OCI-LY3 (cell line): Measurements from ENCODE around the gene IL18R1.

Source experiments
- H2AFZ ChIP-seq: fragments of 200-600, 300-600 bp; shearing (Covaris generic); 2 replicates; pipeline ENCODE4 v1.6.0; 2014; ENCODE audit warnings: antibody characterized with exemption, low read depth, low read length
- H3K27ac ChIP-seq: fragments of 200-600, 300-600 bp; sonication (generic); 2 replicates; pipeline ENCODE4 v1.5.1; 2014; ENCODE audit warnings: mild to moderate bottlenecking, low read length, moderate library complexity, mixed read lengths
- H3K27me3 ChIP-seq: fragments of 200-600, 300-600 bp; sonication (generic); 2 replicates; pipeline ENCODE4 v1.6.1; 2014; ENCODE audit warnings: low read depth, low read length, mixed read lengths
- H3K36me3 ChIP-seq: fragments of 200-600, 300-600 bp; sonication (generic); replicated peaks from 2 replicates; pipeline ENCODE3; 2014; ENCODE audit warnings: low read depth, low read length, mixed read lengths
- H3K4me1 ChIP-seq: fragments of 300-600, 200-600 bp; sonication (generic); 2 replicates; pipeline ENCODE4 v1.6.1; 2014; ENCODE audit warnings: low read length, mixed read lengths
- H3K4me2 ChIP-seq: fragments of 200-600, 300-600 bp; sonication (generic); 2 replicates; pipeline ENCODE4 v1.6.1; 2014; ENCODE audit warnings: low read length, mixed read lengths
- H3K4me3 ChIP-seq: fragments of 300-600, 200-600 bp; sonication (generic); 2 replicates; pipeline ENCODE4 v1.5.1; 2014; ENCODE audit warnings: antibody characterized with exemption, mild to moderate bottlenecking, low read length, moderate library complexity
- H3K79me2 ChIP-seq: fragments of 300-600, 200-600 bp; shearing (Covaris generic); 2 replicates; pipeline ENCODE4 v1.6.1; 2014; ENCODE audit warnings: mild to moderate bottlenecking, low read length, mixed read lengths
- H3K9ac ChIP-seq: fragments of 300-600, 200-600 bp; shearing (Covaris generic); 2 replicates; pipeline ENCODE4 v1.6.0; 2014; ENCODE audit warnings: mild to moderate bottlenecking, low read length, moderate library complexity
- H3K9me3 ChIP-seq: fragments of 200-600, 300-600 bp; shearing (Covaris generic); 2 replicates; pipeline ENCODE4 v1.6.1; 2014; ENCODE audit warnings: low read length, mixed read lengths; ENCODE audit not compliant: insufficient read depth
- H4K20me1 ChIP-seq: fragments of 200-600, 300-600 bp; sonication (generic); 2 replicates; pipeline ENCODE4 v1.6.1; 2016; ENCODE audit warnings: low read length, mixed read lengths; ENCODE audit not compliant: insufficient read depth
- EZH2phosphoT487 ChIP-seq: fragments of 200-600 bp; shearing (Covaris generic); IDR thresholded peaks from 2 replicates; pipeline ENCODE4 v1.6.1; 2018; ENCODE audit warnings: antibody characterized with exemption, mixed run types, low read depth
- TF ChIP-seq, protein P1 (sequence below): fragments of 200-600, 300-600 bp; sonication (generic); IDR thresholded peaks from 2 replicates; pipeline ENCODE4 v1.5.1; 2014; ENCODE audit warnings: antibody characterized with exemption, low read length, low read depth

The IL18R1 gene

DNA sequence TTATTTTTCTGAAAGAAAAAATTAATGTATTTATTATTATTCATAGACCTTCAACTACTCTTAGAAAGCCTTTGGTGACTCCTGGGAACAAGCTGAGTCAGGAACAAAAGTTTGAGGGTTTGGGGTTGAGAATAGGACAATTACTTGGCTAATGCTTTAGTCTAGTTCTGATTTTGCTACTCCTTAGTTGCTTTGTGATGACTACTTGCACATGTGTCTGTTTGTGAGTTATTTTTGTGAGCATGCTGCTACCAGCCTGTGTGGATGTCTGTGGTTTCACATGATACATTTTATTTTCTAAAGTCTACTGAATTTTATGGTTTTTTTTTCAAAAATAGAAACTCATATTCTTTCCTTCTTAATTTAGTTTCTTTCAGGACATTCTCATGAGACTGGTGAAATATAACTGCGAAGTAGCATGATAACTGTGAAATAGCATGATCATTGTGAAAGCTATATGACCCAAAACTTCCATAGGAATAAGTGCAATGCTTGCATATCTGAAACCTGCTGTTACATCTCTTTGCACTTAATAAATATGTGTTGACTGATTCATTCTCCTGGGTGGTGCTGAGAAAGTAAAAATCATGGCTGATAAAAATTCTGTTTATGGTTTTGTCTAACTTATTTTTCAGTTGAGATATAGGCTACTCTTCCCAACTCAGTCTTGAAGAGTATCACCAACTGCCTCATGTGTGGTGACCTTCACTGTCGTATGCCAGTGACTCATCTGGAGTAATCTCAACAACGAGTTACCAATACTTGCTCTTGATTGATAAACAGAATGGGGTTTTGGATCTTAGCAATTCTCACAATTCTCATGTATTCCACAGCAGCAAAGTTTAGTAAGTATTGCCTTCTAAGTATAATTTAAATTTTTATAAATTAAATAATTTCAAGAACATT is 17.9 kb upstream of the IL18R1 start:
- no peak overlapping the region for H3K4me2 ChIP-seq
- no peaks in the 10 kb centered on the region for H3K79me2 ChIP-seq
- no peak overlapping the region for H3K9ac ChIP-seq
- H2AFZ ChIP-seq = no peak overlapping the region
- H4K20me1 ChIP-seq = no peaks in the 10 kb centered on the region
- no peaks in the 10 kb centered on the region for H3K27me3 ChIP-seq
- TF ChIP-seq EZH2phosphoT487 = no peak
- TF ChIP-seq, protein P1, sequence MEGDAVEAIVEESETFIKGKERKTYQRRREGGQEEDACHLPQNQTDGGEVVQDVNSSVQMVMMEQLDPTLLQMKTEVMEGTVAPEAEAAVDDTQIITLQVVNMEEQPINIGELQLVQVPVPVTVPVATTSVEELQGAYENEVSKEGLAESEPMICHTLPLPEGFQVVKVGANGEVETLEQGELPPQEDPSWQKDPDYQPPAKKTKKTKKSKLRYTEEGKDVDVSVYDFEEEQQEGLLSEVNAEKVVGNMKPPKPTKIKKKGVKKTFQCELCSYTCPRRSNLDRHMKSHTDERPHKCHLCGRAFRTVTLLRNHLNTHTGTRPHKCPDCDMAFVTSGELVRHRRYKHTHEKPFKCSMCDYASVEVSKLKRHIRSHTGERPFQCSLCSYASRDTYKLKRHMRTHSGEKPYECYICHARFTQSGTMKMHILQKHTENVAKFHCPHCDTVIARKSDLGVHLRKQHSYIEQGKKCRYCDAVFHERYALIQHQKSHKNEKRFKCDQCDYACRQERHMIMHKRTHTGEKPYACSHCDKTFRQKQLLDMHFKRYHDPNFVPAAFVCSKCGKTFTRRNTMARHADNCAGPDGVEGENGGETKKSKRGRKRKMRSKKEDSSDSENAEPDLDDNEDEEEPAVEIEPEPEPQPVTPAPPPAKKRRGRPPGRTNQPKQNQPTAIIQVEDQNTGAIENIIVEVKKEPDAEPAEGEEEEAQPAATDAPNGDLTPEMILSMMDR = no peak
- no peak overlapping the region for H3K27ac ChIP-seq
- no peaks in the 10 kb centered on the region for H3K36me3 ChIP-seq
- no peak overlapping the region for H3K4me3 ChIP-seq
- no peaks in the 10 kb centered on the region for H3K4me1 ChIP-seq
- no peaks in the 10 kb centered on the region for H3K9me3 ChIP-seq

DNA sequence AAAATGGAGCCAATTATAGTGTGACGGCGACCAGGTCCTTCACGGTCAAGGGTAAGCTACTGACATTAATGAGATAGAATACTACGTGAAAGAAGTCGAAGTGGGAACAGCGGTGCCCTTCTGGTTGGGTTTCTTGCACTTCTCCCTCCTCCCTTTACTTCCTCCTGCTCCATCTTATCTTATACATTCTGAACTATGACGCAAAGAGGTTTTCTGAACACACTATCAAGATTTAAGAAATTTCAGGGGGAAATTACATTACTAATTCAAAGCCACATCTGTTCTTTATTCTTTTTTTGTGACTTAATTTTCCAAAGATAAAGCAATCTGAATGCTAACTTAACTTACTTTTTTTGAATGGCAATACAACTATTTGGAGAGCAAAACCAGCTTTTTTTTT is 14.8 kb upstream of the IL18R1 start:
- H3K27ac ChIP-seq = no peak overlapping the region
- no peaks in the 10 kb centered on the region for H3K79me2 ChIP-seq
- TF ChIP-seq, protein P1 = no peak
- no peak for TF ChIP-seq EZH2phosphoT487

DNA sequence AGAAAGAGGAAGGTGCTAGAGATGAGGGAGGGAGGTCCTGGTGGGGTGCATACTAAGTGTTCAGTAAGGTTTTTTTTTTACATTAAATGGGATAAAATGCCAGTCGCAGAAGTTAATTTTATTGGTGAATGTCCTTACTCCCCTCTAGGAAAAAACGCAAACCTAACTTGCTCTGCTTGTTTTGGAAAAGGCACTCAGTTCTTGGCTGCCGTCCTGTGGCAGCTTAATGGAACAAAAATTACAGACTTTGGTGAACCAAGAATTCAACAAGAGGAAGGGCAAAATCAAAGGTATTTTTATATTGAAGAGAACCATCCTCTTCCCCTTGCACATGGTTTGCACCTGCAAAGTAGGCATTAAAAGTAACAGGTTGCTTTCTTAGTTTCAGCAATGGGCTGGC is 12.7 kb upstream of the IL18R1 start:
- Histone ChIP-seq H3K4me1 (peaks cover 14% of the 10 kb centered on the region), H3K9me3 (no peaks in the 10 kb centered on the region), H3K27me3 (no peaks in the 10 kb centered on the region), H4K20me1 (no peaks in the 10 kb centered on the region), H3K4me2 (peak overlapping the region; percentile 70), H3K79me2 (no peaks in the 10 kb centered on the region), H3K4me3 (0 out of 2 replicates have a peak overlapping the region, but pooled peaks have one; percentile 56), H3K36me3 (no peaks in the 10 kb centered on the region), H3K27ac (no peak overlapping the region), H2AFZ (peak overlapping the region; percentile 76; the same call in 1 of the 2 replicates), H3K9ac (no peak overlapping the region)
- TF ChIP-seq EZH2phosphoT487 = no peak
- TF ChIP-seq, protein P1 = no peak

More for the DNA sequence above, 14.8 kb upstream of the IL18R1 start:
- Histone ChIP-seq H2AFZ (no peak overlapping the region), H3K4me3 (no peak overlapping the region), H3K9ac (no peak overlapping the region), H3K36me3 (no peaks in the 10 kb centered on the region), H3K4me1 (peaks cover 14% of the 10 kb centered on the region), H3K9me3 (no peaks in the 10 kb centered on the region), H4K20me1 (no peaks in the 10 kb centered on the region), H3K4me2 (no peak overlapping the region), H3K27me3 (no peaks in the 10 kb centered on the region)

DNA sequence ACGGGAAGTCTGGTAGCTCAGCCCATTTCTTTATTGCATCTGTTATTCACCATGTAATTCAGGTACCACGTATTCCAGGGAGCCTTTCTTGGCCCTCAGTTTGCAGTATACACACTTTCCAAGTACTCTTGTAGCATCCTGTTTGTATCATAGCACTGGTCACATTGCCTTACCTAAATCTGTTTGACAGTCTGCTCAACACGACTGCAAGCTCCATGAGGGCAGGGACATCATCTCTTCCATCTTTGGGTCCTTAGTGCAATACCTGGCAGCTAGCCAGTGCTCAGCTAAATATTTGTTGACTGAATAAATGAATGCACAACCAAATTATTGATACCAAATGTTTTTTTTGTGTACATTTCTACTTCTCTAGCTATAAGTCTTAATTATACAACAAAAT is 11.2 kb upstream of the IL18R1 start:
- TF ChIP-seq, protein P1 = no peak
- TF ChIP-seq EZH2phosphoT487 = no peak
- H4K20me1 ChIP-seq = no peaks in the 10 kb centered on the region
- no peak overlapping the region for H3K4me2 ChIP-seq
- no peaks in the 10 kb centered on the region for H3K36me3 ChIP-seq
- H3K79me2 ChIP-seq = no peaks in the 10 kb centered on the region
- H2AFZ ChIP-seq = no peak overlapping the region
- no peak overlapping the region for H3K27ac ChIP-seq
- H3K9ac ChIP-seq = no peak overlapping the region
- H3K4me1 ChIP-seq = peaks cover 14% of the 10 kb centered on the region
- H3K27me3 ChIP-seq = no peaks in the 10 kb centered on the region
- no peaks in the 10 kb centered on the region for H3K9me3 ChIP-seq
- no peak overlapping the region for H3K4me3 ChIP-seq
